ENCODE data around the gene LRRTM4.
"Not testable (repeated sequence)": the region's sequence is repeated elsewhere in the genome, so short reads cannot be mapped to it uniquely, and the experiment has no call there.

The LRRTM4 gene

GRCh38 chr2:77081597-77081996 is 440.6 kb downstream of the LRRTM4 start:
- no peak for DNase-seq (ENCODE audit: low read depth)

DNA sequence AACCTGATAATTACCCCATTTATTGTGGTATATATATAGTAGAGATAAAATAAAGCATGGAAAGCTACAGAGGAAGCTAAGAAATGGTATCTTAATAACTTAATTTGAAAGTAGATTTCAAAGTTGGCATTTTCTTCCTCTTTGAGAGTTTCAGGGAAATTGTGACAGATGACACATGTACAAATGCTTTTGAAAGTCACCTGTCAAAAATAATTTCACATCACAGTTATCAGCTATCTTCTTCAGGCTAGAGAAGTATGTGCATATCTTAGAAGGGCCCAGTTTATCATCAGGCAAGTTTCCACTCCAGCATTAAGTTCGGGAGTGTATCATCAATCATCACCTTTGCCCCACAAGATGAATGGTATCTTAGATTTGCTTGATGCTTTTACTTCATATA is 457.9 kb downstream of the LRRTM4 start:
- no peak for DNase-seq (ENCODE audit: low read depth)

- DNase-seq (ENCODE audit: low read depth), result no peak
These were observed 467.2 kb downstream of the LRRTM4 start for GRCh38 chr2:77054938-77055337.

GRCh38 chr2:77046339-77046738 is 475.8 kb downstream of the LRRTM4 start:
- no peak for DNase-seq (ENCODE audit: low read depth)

- DNase-seq (ENCODE audit: low read depth), result not testable (repeated sequence)
These were observed 476.7 kb downstream of the LRRTM4 start for GRCh38 chr2:77045456-77045855.

DNA sequence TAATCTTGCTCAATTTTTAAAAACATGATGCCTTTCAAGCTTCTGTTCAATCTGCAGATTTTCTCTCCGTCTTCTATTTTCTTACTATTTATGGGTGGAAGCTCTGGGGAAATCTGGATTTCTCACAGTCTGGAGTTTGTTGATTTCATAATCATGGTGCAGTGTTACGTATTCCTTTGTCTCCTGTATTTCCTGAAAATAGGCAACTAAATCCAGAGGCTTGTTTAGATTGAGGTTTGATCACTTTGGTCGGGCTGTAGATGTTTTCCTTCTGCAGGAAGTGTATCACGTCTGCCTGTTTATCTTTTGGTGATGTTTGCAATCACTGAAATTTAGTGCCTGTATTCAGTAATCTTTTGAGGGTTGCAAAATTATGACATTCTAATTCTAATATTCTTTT is 487.7 kb downstream of the LRRTM4 start:
- no peak for DNase-seq (ENCODE audit: low read depth)

- DNase-seq (ENCODE audit: low read depth), result not testable (repeated sequence)
These were observed 492.9 kb downstream of the LRRTM4 start for GRCh38 chr2:77029237-77029636.

DNA sequence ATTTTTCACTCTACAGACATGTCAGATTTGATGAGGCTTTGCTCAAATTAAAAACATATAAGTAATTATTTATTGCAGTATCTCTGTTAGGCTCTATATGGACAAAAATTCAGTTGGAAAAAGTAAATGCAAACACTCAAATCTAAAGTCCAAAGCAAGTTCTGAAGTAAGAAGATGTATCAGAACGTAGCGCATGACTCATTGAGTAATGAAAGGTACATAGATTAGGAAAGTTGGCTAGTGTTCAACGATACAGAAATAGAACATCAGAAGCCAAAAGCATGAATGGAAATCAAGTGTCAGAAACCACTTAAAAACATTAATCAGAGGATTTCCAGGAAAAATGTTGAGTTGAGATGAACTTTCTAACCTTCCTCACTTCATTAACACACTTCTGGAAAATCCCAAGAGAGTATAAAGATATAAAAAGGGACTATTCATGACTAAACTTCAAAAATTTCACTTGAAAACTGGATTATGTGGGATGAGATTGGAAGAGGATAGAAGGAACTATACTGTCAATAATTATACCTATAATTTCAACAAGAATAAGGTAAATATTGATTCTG is 494.1 kb downstream of the LRRTM4 start:
- no peak for DNase-seq (ENCODE audit: low read depth)

DNA sequence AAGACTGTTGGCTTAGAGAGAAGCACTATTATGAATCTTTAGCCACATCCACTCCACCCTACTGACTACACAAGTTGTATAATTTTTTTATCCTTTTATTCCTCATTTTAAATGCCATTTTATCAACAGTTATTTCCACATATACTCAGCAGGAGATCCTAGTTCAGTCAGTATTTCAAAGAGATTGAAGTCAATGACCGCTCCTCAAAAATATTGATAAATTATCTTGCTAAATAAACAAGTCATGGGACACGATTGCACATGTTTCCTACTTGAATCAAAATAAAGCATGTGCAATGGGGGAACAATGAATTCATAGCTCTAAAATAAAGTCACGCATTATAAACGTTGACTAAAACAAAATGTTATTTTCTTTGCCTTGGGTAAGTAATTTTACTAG is 496.5 kb downstream of the LRRTM4 start:
- no peak for DNase-seq (ENCODE audit: low read depth)

- no peak for DNase-seq (ENCODE audit: low read depth)
These were observed 501.0 kb downstream of the LRRTM4 start for GRCh38 chr2:77021161-77021560.

DNA sequence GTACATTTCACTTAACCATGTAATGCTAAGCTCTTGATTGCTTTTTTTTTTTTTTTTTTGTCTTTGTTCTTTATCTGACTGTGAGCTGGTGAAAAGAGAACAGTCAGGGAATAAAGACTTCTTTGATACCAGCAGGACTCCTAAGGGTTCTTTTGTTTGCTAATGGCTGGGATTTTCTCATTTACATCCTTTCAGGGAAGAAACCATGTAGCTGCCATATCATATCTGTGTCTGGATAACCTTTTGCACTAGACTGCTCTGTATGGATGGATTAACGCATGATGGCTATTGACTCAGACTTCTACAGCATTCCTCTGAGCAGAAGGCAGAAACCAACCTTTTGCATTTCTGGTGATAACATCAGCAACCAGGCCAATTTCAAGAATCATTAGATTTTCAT is 504.0 kb downstream of the LRRTM4 start:
- DNase-seq (ENCODE audit: low read depth), result no peak

DNA sequence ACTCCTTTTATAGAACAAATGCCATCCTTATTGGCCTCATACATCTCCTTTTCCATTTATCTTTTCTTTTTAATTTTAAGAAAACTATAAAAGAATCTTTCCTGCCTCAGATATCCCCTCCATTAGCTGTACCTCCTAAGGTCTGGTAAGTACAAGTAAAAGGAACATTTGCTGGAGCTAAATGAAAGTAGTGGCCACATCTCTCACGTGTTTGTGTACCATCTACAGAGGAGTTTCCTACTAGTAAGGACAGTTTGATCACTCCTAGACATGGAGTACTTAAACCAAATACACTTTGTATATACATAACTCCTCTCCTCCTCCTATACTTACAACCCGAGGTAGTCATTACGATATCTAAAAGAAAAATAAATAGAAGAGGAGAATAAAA is 504.8 kb downstream of the LRRTM4 start:
- no peak for DNase-seq (ENCODE audit: low read depth)

- DNase-seq (ENCODE audit: low read depth), result no peak
These were observed 505.5 kb downstream of the LRRTM4 start for GRCh38 chr2:77016443-77017354.

- no peak for DNase-seq (ENCODE audit: low read depth)
These were observed 508.2 kb downstream of the LRRTM4 start for GRCh38 chr2:77013953-77014352.

DNA sequence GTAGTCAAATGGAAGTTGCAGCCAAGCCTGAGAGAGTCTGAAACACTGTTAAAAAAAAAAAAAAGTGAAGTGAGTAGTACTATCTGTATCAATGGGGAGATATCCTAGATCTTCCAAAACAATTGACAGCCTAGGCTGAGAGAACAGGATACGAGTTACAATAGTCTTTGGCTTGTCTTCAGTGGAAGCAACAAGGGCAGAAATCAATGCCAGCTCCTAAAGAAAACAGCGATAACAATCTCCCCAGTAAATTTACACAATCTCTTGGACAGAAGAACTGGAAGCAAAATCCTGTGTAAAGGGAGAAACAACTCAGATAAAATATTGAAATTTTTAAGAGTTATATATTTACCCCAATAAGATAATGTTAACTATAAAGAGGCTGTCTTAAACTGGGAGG is 508.7 kb downstream of the LRRTM4 start:
- DNase-seq (ENCODE audit: low read depth), result no peak

DNA sequence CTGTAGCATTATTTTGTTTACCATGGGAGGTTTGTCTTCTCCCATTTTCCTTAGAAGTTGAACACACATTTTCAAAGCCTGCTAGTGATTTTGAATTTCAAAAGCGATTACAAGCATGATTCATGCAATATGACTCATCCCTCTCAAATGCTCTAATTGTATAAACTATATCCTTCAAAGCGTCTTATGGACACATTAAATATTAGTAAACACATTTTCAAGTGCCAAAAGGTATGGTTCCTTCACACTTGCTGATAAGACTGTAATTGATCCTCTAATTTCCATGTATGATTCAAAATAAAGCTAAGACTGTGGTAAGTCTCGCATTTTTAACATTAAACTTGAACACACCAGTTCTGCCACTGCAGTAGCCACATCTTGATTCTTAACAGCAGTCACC is 512.9 kb downstream of the LRRTM4 start:
- DNase-seq (ENCODE audit: low read depth), result no peak

- DNase-seq (ENCODE audit: low read depth), result no peak
These were observed 513.3 kb downstream of the LRRTM4 start for GRCh38 chr2:77008853-77009252.

GRCh38 chr2:77007686-77008085 is 514.5 kb downstream of the LRRTM4 start:
- no peak for DNase-seq (ENCODE audit: low read depth)

DNA sequence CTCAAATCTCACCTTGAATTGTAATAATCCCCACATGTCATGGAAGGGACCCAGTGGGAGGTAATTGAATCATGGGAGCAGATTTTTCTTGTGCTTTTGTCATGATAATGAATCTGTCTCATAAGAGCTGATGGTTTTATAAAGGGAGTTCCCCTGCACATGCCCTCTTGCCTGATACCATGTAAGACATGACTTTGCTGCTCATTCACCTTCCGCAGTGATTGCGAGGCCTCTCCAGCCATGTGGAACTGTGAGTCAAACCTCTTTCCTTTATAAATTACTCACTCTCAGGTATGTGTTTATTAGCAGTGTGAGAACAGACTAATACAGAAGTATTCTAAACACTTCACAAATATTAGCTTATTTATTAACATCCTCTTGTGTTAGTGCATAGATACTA is 516.7 kb downstream of the LRRTM4 start:
- DNase-seq (ENCODE audit: low read depth), result no peak

- no peak for DNase-seq (ENCODE audit: low read depth)
These were observed 520.3 kb downstream of the LRRTM4 start for GRCh38 chr2:77001895-77002294.

GRCh38 chr2:76998704-76999103 is 523.5 kb downstream of the LRRTM4 start:
- DNase-seq (ENCODE audit: low read depth), result no peak

GRCh38 chr2:76998152-76998551 is 524.0 kb downstream of the LRRTM4 start:
- no peak for DNase-seq (ENCODE audit: low read depth)

DNA sequence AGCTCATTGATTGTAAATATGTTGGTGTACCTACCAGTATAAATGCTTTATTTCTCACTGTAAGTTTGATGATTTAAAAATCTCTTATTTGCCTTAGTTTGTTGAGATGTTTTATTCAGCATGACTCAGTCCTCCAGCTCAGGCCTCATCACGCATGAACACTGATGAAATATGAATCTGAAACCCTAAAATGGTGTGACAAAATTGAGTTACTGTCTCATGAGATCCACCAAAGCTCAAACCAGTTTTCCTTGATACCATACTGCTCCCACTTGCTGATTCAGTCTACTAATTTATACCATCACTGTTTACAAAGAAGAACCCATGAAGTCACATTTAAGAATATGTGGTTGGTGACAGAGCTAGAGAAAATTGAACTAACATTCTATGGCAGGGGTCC is 524.9 kb downstream of the LRRTM4 start:
- DNase-seq (ENCODE audit: low read depth), result no peak

Data from activated T-helper 1 cell treated with Interleukin-2 at 50 U/mL for 16 hours (primary cell).